Fibroblast of upper back skin (primary cell): ENCODE data around the gene CHAT.
"Not testable (repeated sequence)": the region's sequence is repeated elsewhere in the genome, so short reads cannot be mapped to it uniquely, and the experiment has no call there.

ENCODE experiments used
- DNase-seq: peaks from one replicate; pipeline ENCODE4 v3.0.0-alpha.2; 2013

Gene CHAT

DNA sequence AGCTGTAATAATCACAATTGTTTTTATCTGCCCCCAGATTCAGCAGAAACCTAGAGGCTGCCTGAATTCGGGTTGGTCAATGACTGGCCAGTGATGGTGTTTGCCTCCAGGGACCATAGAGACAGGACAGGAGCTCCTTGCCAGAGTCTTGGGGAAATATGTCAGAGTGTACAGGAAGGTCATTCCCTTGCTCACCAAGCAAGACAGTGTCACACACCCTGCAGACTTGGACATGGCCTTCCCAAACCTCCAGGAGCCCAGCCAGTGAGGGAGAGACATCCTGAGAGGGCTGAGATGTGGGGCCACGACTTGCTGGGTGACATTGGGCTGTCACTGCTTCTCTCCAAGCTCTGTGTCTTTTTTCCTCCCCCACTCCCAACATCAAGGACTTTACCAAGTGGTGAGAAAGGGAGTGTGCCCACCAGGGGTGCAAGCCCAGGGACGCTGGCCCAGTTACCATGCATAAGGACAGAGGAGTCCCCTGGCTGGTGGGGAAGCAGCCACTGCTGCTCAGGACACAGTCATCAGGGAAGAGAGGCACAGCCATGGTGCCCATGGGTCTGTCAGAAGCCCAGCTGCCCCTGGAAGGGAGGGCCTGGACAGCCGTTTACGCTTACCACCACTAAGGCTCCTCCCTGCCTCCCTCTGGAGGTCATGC, 40.3 kb downstream of the CHAT start:
- DNase-seq: no peak

- DNase-seq: no peak
Measured at GRCh38 chr10:49655099-49655498, 41.3 kb downstream of the CHAT start.

- no peak for DNase-seq
Measured at GRCh38 chr10:49656845-49657493, 43.1 kb downstream of the CHAT start.

GRCh38 chr10:49657606-49658005, 43.8 kb downstream of the CHAT start:
- DNase-seq: no peak

- DNase-seq: no peak
Measured at GRCh38 chr10:49661140-49661856, 47.5 kb downstream of the CHAT start.

DNA sequence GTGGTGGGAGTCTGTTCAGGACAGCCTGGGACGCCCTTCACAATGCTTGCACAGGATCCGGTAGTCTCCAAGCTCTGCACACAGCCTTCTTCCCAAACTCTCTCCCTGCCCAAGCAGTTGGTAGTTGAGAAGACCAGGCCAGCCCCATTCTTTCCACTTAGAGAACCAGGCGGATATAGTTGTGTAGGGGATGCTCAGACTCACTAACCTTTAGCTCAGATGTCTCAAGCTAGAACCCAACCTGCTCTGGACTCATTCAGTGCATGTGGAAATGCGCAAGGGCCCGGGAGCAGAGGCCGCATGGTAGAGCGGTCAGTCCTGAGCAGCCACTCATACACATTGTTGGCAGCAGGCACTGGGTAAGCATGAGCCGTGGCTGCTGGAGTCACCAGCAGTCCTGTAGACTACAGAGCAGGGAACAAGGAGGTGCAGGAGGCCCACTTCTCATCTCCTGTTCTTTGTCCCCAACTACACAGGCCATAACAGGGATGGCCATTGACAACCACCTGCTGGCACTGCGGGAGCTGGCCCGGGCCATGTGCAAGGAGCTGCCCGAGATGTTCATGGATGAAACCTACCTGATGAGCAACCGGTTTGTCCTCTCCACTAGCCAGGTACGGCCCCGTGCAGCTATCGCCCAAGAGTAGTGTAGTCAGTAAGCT, 48.5 kb downstream of the CHAT start:
- no peak for DNase-seq

- no peak for DNase-seq
Measured at GRCh38 chr10:49663596-49663995, 49.8 kb downstream of the CHAT start.

DNA sequence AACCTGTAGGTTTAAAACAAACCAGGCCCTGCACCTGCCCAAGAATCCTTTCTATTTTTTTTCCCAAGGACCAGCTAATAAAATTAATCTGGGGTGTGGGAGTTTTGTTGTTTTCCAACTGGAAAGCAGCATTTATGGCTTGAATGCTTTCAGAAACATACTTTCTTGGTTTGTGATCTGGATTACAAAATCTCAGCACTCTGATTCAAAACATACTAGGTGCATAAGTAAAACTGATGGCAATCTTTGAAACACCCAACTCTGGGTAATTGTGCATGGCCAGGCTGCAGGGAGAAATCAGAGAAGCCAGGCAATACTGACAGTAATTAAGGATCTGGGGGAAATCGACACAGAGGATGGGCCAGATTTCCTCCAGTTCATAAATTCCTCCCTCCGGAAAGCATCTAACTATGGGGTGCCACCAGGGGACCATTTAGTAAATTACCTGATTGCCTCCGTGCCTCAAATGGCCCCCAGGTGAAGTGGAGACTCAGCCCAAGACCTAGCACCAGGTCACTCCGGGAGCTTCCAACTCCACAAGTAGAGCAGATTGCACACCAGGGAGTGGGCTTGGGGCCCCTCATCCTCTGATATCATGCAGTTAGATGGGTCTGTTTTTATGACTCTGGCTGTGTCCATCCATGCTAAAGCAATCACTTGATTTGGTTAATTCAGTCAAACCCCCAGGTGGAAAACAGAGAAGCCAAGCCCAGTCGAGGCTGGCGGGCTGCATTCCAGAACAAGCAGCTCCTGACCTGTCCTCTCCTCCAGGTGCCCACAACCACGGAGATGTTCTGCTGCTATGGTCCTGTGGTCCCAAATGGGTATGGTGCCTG, 50.4 kb downstream of the CHAT start:
- DNase-seq: no peak

GRCh38 chr10:49664842-49665355, 51.1 kb downstream of the CHAT start:
- DNase-seq: no peak

GRCh38 chr10:49666054-49666615, 52.3 kb downstream of the CHAT start:
- DNase-seq: no peak

DNA sequence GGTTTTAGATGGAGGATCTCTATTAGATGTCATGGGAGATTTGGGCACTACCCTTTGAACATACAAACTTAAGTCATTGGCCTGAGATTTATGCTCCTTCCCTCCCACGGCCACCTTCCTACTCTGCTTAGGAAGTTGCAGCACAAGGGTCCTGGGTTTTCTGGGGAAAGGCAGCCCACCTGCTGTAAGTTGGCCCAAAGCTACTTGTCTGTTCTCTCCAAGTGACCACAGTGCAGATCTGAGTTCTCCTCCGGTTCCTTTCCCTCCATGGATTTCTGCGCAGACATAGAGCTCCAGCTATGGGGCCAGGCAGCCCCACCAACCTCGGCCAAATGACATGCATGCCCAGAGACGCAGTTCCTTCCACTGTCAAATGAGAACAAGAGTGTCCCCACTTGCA, 52.8 kb downstream of the CHAT start:
- no peak for DNase-seq

DNA sequence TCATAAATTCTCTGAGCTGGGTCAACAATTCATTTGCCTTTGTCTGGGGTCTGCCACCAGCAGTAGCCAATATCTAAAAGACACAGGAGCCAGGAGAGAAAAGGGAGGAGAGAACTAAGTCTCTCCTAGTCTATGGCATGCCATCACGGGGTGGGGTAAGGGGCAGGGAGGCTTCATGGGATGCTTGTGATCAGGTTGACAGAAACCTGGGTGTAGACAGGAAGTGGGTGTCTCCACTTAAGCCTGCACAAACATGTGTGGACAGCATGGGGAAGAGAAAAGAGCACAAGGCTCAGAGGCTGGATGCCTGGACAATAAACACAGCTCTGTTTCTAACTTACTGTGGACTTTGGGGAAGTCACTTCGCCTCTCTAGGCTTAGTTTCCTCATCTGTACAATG, 54.2 kb downstream of the CHAT start:
- DNase-seq: no peak

GRCh38 chr10:49668684-49669083, 54.8 kb downstream of the CHAT start:
- DNase-seq: no peak

- no peak for DNase-seq
Measured at GRCh38 chr10:49678827-49679479, 65.1 kb downstream of the CHAT start.

DNA sequence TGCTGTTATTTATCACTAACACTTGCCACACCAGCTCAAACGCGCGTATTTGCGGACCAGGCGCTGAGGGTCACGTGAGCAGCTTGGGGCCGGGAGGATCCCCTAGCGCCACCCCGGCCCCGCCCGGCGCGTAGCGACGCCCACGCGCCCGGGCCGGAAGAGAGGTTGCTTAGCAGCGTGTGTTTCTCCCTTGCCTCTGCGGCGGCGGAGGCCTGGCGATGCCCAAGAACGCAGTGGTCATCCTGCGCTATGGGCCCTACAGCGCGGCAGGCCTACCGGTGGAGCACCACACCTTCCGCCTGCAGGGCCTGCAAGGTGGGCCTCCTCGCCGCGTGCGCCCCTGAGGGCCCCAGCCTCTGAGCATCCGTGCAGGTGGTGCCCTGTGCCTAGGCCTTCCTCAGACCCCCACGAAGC, 65.7 kb downstream of the CHAT start, which contains the start of gene C10orf53:
C10orf53 (plus strand) TSS at position 172 of the 414 bp plus-strand sequence; CDS start at position 219, 47 bp downstream.
- DNase-seq: peak; percentile 25

GRCh38 chr10:49682449-49682848, 68.6 kb downstream of the CHAT start:
- DNase-seq: not testable (repeated sequence)

GRCh38 chr10:49682879-49683278, 69.0 kb downstream of the CHAT start:
- DNase-seq: no peak

GRCh38 chr10:49686651-49687050, 72.8 kb downstream of the CHAT start:
- DNase-seq: no peak

- DNase-seq: no peak
Measured at GRCh38 chr10:49688261-49688846, 74.5 kb downstream of the CHAT start.

DNA sequence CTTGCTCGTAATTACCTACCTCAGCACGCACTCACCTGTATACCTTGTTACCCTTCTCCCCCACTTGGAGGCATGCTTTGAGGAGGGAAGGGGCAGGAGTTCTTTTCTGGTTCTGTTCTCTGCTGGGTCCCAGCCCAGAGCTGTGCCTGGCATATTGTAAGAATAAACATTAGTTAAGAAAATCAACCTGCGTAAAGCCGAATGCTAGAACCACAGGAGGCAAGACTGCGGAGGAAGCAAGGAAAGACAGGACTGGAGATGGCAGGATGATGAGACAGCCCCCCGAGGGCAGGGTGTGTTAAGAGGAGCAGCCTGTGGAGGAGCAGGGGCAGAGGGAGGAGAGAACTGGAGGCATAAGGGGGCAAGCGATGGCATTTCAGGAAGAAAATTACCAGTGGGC, 75.1 kb downstream of the CHAT start:
- no peak for DNase-seq
